KOPT-K1 (cell line): ENCODE data around the gene LIMK2.
"Not testable (repeated sequence)": the region's sequence is repeated elsewhere in the genome, so short reads cannot be mapped to it uniquely, and the experiment has no call there.

ENCODE experiments used
- H3K27ac ChIP-seq: fragments of 200-600 bp; sonication (generic); 2 replicates; pipeline ENCODE4 v1.5.1; 2016; ENCODE audit warnings: antibody characterized with exemption, mild to moderate bottlenecking, low read depth, low read length; ENCODE audit not compliant: poor library complexity, severe bottlenecking
- H3K36me3 ChIP-seq: fragments of 200-600 bp; sonication (generic); 2 replicates; pipeline ENCODE4 v1.5.1; 2017; ENCODE audit warnings: antibody characterized with exemption, mild to moderate bottlenecking, low read length, moderate library complexity; ENCODE audit not compliant: insufficient read depth
- H3K9me3 ChIP-seq: fragments of 200-600 bp; sonication (generic); 2 replicates; pipeline ENCODE4 v1.5.1; 2017; ENCODE audit warnings: antibody characterized with exemption, low read length, mild to moderate bottlenecking; ENCODE audit not compliant: insufficient read depth, poor library complexity, severe bottlenecking

LIMK2 gene

GRCh38 chr22:31229402-31230079 is 17.4 kb downstream of the LIMK2 start:
- H3K9me3 ChIP-seq = no peaks in the 10 kb centered on the region
- peak overlapping the region; percentile 63 for H3K27ac ChIP-seq
- H3K36me3 ChIP-seq = peaks cover 73% of the 10 kb centered on the region

GRCh38 chr22:31230155-31230870 is 18.2 kb downstream of the LIMK2 start:
- Histone ChIP-seq H3K9me3 (no peaks in the 10 kb centered on the region), H3K27ac (peak overlapping the region; percentile 63), H3K36me3 (peaks cover 80% of the 10 kb centered on the region)

GRCh38 chr22:31230871-31231621 is 18.9 kb downstream of the LIMK2 start:
- Histone ChIP-seq H3K9me3 (no peaks in the 10 kb centered on the region), H3K36me3 (peaks cover 76% of the 10 kb centered on the region), H3K27ac (peak overlapping the region; percentile 63)

- no peaks in the 10 kb centered on the region for H3K9me3 ChIP-seq
- H3K27ac ChIP-seq = no peak overlapping the region
- peaks cover 64% of the 10 kb centered on the region for H3K36me3 ChIP-seq
These were observed 20.9 kb downstream of the LIMK2 start for GRCh38 chr22:31233001-31233400.

- H3K9me3 ChIP-seq = no peaks in the 10 kb centered on the region
- H3K36me3 ChIP-seq = peaks cover 69% of the 10 kb centered on the region
- no peak overlapping the region for H3K27ac ChIP-seq
These were observed 23.0 kb downstream of the LIMK2 start for GRCh38 chr22:31235081-31235480.

GRCh38 chr22:31236044-31236443 is 23.9 kb downstream of the LIMK2 start:
- H3K36me3 ChIP-seq = peaks cover 69% of the 10 kb centered on the region
- H3K9me3 ChIP-seq, H3K27ac ChIP-seq: not testable (repeated sequence)

GRCh38 chr22:31238057-31238456 is 26.0 kb downstream of the LIMK2 start:
- no peaks in the 10 kb centered on the region for H3K9me3 ChIP-seq
- no peak overlapping the region for H3K27ac ChIP-seq
- H3K36me3 ChIP-seq = peaks cover 64% of the 10 kb centered on the region

GRCh38 chr22:31239771-31240370 is 27.8 kb downstream of the LIMK2 start:
- Histone ChIP-seq H3K9me3 (no peaks in the 10 kb centered on the region), H3K36me3 (peaks cover 61% of the 10 kb centered on the region; the same call in 1 of the 2 replicates), H3K27ac (no peak overlapping the region)

GRCh38 chr22:31241200-31241599 is 29.1 kb downstream of the LIMK2 start:
- H3K9me3 ChIP-seq = no peaks in the 10 kb centered on the region
- H3K36me3 ChIP-seq = peaks cover 52% of the 10 kb centered on the region; the same call in 1 of the 2 replicates
- no peak overlapping the region for H3K27ac ChIP-seq

GRCh38 chr22:31241936-31242335 is 29.8 kb downstream of the LIMK2 start:
- Histone ChIP-seq H3K36me3 (peaks cover 48% of the 10 kb centered on the region; the same call in 1 of the 2 replicates), H3K9me3 (no peaks in the 10 kb centered on the region), H3K27ac (no peak overlapping the region)

- H3K27ac ChIP-seq = no peak overlapping the region
- H3K36me3 ChIP-seq = peaks cover 45% of the 10 kb centered on the region
- no peaks in the 10 kb centered on the region for H3K9me3 ChIP-seq
These were observed 31.4 kb downstream of the LIMK2 start for GRCh38 chr22:31243339-31244045.

- peaks cover 47% of the 10 kb centered on the region for H3K36me3 ChIP-seq
- H3K9me3 ChIP-seq = no peaks in the 10 kb centered on the region
- no peak overlapping the region for H3K27ac ChIP-seq
These were observed 32.2 kb downstream of the LIMK2 start for GRCh38 chr22:31244046-31244942.

- Histone ChIP-seq H3K9me3 (no peaks in the 10 kb centered on the region), H3K36me3 (peaks cover 47% of the 10 kb centered on the region), H3K27ac (no peak overlapping the region)
These were observed 32.9 kb downstream of the LIMK2 start for GRCh38 chr22:31244943-31245451.
